Osteocyte (in vitro differentiated cells): Measurements from ENCODE around the gene CAMSAP1. TPM values are rescaled to one million over a fixed set of nuclear protein-coding genes. Genes with fewer than 3 reads are reported as not detected.
"Not testable (repeated sequence)": the region's sequence is repeated elsewhere in the genome, so short reads cannot be mapped to it uniquely, and the experiment has no call there.

Source experiments
- DNase-seq: peaks from one replicate; pipeline ENCODE4 v3.0.0; 2021; ENCODE audit warnings: mixed read lengths; ENCODE audit not compliant: unreplicated experiment; ENCODE audit errors: extremely low spot score
- H3K27ac Mint-ChIP-seq: one replicate; pipeline ENCODE4 v1.8.0; 2021; ENCODE audit warnings: mild to moderate bottlenecking, mixed read lengths; ENCODE audit not compliant: unreplicated experiment
- H3K27me3 Mint-ChIP-seq: one replicate; pipeline ENCODE4 v1.8.0; 2021; ENCODE audit warnings: mixed read lengths; ENCODE audit not compliant: unreplicated experiment
- H3K36me3 Mint-ChIP-seq: one replicate; pipeline ENCODE4 v1.8.0; 2021; ENCODE audit warnings: mixed read lengths; ENCODE audit not compliant: unreplicated experiment
- H3K4me1 Mint-ChIP-seq: one replicate; pipeline ENCODE4 v1.8.0; 2021; ENCODE audit warnings: mixed read lengths; ENCODE audit not compliant: unreplicated experiment
- H3K4me3 Mint-ChIP-seq: one replicate; pipeline ENCODE4 v1.8.0; 2021; ENCODE audit warnings: mild to moderate bottlenecking, moderate library complexity, mixed read lengths; ENCODE audit not compliant: unreplicated experiment
- H3K9me3 Mint-ChIP-seq: one replicate; pipeline ENCODE4 v1.8.0; 2021; ENCODE audit warnings: mixed read lengths; ENCODE audit not compliant: unreplicated experiment
- total RNA-seq: library from RNA; stranded (reverse); gene quantifications from 2 replicates; pipeline ENCODE4 v1.2.1, GENCODE V29; 2021
- TF ChIP-seq, protein P1 (sequence below): fragments of 200-600 bp; sonication (generic); IDR thresholded peaks from 2 replicates; pipeline ENCODE4 v1.5.0; 2021; ENCODE audit warnings: antibody characterized with exemption, mild to moderate bottlenecking, moderate library complexity

CAMSAP1 gene
- total RNA-seq, 1 donor from 2014 or later: 34.4 TPM

- H3K9me3 Mint-ChIP-seq: peaks cover 44% of the 10 kb centered on the region
- no peak for DNase-seq
- H3K4me1 Mint-ChIP-seq: peaks cover 7% of the 10 kb centered on the region
- TF ChIP-seq, protein P1, sequence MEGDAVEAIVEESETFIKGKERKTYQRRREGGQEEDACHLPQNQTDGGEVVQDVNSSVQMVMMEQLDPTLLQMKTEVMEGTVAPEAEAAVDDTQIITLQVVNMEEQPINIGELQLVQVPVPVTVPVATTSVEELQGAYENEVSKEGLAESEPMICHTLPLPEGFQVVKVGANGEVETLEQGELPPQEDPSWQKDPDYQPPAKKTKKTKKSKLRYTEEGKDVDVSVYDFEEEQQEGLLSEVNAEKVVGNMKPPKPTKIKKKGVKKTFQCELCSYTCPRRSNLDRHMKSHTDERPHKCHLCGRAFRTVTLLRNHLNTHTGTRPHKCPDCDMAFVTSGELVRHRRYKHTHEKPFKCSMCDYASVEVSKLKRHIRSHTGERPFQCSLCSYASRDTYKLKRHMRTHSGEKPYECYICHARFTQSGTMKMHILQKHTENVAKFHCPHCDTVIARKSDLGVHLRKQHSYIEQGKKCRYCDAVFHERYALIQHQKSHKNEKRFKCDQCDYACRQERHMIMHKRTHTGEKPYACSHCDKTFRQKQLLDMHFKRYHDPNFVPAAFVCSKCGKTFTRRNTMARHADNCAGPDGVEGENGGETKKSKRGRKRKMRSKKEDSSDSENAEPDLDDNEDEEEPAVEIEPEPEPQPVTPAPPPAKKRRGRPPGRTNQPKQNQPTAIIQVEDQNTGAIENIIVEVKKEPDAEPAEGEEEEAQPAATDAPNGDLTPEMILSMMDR: no peak
- H3K4me3 Mint-ChIP-seq: no peak overlapping the region
- H3K27ac Mint-ChIP-seq: no peak overlapping the region
- H3K27me3 Mint-ChIP-seq: no peaks in the 10 kb centered on the region
- peaks cover 66% of the 10 kb centered on the region for H3K36me3 Mint-ChIP-seq
Measured at GRCh38 chr9:135914921-135915320, 7.6 kb upstream of the CAMSAP1 start.

- peaks cover 21% of the 10 kb centered on the region for H3K4me1 Mint-ChIP-seq
- H3K27me3 Mint-ChIP-seq, H3K27ac Mint-ChIP-seq, DNase-seq, H3K4me3 Mint-ChIP-seq: not testable (repeated sequence)
- H3K36me3 Mint-ChIP-seq: peaks cover 51% of the 10 kb centered on the region
- H3K9me3 Mint-ChIP-seq: peaks cover 29% of the 10 kb centered on the region
Measured at GRCh38 chr9:135911233-135911632, 3.9 kb upstream of the CAMSAP1 start.

- Mint-ChIP-seq H3K4me3 (no peak overlapping the region), H3K36me3 (peaks cover 46% of the 10 kb centered on the region), H3K27ac (no peak overlapping the region), H3K27me3 (no peaks in the 10 kb centered on the region), H3K9me3 (peaks cover 25% of the 10 kb centered on the region), H3K4me1 (peaks cover 24% of the 10 kb centered on the region)
- DNase-seq: no peak
- TF ChIP-seq, protein P1: no peak
Measured at GRCh38 chr9:135910757-135911156, 3.4 kb upstream of the CAMSAP1 start.

GRCh38 chr9:135910216-135910615, 2.9 kb upstream of the CAMSAP1 start:
- Mint-ChIP-seq H3K9me3 (peaks cover 21% of the 10 kb centered on the region), H3K27me3 (no peaks in the 10 kb centered on the region), H3K4me3 (no peak overlapping the region), H3K4me1 (peaks cover 30% of the 10 kb centered on the region), H3K36me3 (peaks cover 41% of the 10 kb centered on the region), H3K27ac (no peak overlapping the region)
- no peak for DNase-seq
- TF ChIP-seq, protein P1: no peak

GRCh38 chr9:135909371-135909770, 2.0 kb upstream of the CAMSAP1 start:
- H3K4me3 Mint-ChIP-seq: peak overlapping the region; percentile 68
- H3K9me3 Mint-ChIP-seq: peaks cover 21% of the 10 kb centered on the region
- no peak for DNase-seq
- TF ChIP-seq, protein P1: no peak
- H3K36me3 Mint-ChIP-seq: peaks cover 35% of the 10 kb centered on the region
- H3K4me1 Mint-ChIP-seq: peaks cover 37% of the 10 kb centered on the region
- H3K27me3 Mint-ChIP-seq: no peaks in the 10 kb centered on the region
- H3K27ac Mint-ChIP-seq: no peak overlapping the region

DNA sequence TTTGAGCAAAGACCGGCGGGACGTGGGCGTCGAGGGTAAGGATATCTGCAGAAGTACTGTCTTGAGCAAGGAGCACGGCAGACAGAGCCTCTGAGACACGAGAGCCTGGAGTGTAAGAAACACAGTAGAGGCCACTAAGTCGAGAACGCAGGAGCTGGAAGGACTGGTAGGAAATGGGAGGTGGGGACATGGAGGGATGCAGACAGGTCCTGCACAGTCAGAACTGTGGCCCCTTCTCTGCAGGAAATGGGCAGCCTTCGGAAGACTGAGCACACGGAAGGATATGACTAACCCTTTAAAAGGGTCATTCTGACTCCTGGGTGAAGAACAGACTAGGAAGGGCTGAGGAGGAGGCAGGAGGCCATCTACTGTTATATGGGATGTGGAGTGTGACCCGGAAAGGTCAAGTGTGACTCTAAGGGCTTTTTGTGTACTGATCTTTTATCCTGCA, 1.4 kb upstream of the CAMSAP1 start:
- peaks cover 31% of the 10 kb centered on the region for H3K36me3 Mint-ChIP-seq
- H3K9me3 Mint-ChIP-seq: peaks cover 19% of the 10 kb centered on the region
- no peaks in the 10 kb centered on the region for H3K27me3 Mint-ChIP-seq
- TF ChIP-seq, protein P1: no peak
- no peak for DNase-seq
- H3K27ac Mint-ChIP-seq: peak overlapping the region; percentile 57
- H3K4me3 Mint-ChIP-seq: peak overlapping the region; percentile 68
- peaks cover 38% of the 10 kb centered on the region for H3K4me1 Mint-ChIP-seq
